ENCODE results near the gene LRCOL1. TPM values are rescaled to one million over a fixed set of nuclear protein-coding genes. Genes with fewer than 3 reads are reported as not detected.

LRCOL1 gene
- total and polyA plus RNA-seq, 2 of the 13 experiments (the other 11 are each of a cell fraction or from before 2014, with no cell fraction given) = not detected

DNA sequence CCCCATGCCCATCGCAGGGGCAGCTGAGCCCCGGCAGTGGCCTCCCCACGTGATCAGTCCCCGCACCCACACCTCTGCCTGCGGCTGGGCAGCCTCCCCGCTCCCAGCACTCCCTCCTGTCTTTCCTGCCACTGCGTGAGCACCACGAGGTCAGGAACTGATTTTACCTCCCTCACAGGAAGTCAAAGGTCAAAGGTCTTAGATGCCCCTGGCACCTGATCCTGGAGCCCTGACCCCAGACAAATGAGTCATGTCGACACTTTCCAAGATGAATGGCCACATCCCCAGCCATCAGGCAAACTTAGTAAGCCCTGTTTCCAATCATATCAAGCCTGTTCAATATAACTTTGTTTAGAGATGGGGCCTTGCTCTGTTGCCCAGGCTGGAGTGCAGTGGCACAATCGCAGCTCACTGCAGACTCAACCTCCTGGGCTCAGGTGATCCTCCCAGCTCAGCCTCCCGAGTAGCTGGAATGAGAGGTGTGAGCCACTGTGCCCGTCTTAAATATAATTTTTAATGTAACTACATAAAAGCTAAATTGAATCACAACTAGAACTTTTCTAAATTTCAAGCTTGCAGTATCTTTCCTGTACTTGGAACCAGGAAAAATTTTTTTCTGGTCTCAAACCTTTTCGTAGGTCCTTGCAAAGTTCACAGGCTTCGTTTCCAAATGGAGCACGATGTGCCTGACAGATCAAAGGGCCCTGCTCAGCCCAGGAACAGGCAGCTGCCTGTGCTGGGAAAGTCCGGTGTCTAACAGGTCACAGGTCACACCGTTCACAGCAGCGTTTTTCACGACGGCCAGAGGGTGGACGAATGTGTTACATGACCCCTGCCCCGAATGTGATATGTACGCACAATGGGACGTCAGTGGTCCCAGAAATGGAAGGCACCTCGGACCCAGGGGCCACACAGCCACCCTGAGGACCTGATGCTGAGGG is 1.9 kb downstream of the LRCOL1 start (continued):
- TF ChIP-seq, protein P1, sequence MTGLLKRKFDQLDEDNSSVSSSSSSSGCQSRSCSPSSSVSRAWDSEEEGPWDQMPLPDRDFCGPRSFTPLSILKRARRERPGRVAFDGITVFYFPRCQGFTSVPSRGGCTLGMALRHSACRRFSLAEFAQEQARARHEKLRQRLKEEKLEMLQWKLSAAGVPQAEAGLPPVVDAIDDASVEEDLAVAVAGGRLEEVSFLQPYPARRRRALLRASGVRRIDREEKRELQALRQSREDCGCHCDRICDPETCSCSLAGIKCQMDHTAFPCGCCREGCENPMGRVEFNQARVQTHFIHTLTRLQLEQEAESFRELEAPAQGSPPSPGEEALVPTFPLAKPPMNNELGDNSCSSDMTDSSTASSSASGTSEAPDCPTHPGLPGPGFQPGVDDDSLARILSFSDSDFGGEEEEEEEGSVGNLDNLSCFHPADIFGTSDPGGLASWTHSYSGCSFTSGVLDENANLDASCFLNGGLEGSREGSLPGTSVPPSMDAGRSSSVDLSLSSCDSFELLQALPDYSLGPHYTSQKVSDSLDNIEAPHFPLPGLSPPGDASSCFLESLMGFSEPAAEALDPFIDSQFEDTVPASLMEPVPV (CRISPR knock-in tag; IDR thresholded peaks at IDR 0.05) = no peak
- TF ChIP-seq ZNF468 (CRISPR knock-in tag; IDR thresholded peaks at IDR 0.05) = no peak
- TF ChIP-seq, protein P2, sequence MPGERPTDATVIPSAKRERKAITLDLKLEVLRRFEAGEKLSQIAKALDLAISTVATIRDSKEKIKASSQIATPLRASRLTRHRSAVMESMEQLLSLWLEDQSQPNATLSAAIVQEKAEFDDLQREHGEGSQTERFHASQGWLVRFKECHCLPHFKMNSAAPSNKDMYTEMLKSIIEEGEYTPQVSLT (CRISPR knock-in tag; IDR thresholded peaks at IDR 0.05; ENCODE audit: borderline replicate concordance, low read depth) = no peak
- TF ChIP-seq ZKSCAN1 (IDR thresholded peaks at IDR 0.05; ENCODE audit: low read length) = no peak
- TF ChIP-seq, protein P3, sequence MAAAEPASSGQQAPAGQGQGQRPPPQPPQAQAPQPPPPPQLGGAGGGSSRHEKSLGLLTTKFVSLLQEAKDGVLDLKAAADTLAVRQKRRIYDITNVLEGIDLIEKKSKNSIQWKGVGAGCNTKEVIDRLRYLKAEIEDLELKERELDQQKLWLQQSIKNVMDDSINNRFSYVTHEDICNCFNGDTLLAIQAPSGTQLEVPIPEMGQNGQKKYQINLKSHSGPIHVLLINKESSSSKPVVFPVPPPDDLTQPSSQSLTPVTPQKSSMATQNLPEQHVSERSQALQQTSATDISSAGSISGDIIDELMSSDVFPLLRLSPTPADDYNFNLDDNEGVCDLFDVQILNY (CRISPR knock-in tag; conservative IDR thresholded peaks at IDR 0.05) = no peak
- TF ChIP-seq, protein P4, sequence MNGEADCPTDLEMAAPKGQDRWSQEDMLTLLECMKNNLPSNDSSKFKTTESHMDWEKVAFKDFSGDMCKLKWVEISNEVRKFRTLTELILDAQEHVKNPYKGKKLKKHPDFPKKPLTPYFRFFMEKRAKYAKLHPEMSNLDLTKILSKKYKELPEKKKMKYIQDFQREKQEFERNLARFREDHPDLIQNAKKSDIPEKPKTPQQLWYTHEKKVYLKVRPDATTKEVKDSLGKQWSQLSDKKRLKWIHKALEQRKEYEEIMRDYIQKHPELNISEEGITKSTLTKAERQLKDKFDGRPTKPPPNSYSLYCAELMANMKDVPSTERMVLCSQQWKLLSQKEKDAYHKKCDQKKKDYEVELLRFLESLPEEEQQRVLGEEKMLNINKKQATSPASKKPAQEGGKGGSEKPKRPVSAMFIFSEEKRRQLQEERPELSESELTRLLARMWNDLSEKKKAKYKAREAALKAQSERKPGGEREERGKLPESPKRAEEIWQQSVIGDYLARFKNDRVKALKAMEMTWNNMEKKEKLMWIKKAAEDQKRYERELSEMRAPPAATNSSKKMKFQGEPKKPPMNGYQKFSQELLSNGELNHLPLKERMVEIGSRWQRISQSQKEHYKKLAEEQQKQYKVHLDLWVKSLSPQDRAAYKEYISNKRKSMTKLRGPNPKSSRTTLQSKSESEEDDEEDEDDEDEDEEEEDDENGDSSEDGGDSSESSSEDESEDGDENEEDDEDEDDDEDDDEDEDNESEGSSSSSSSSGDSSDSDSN (CRISPR knock-in tag; IDR thresholded peaks at IDR 0.05) = peak; percentile 13
- no peak for TF ChIP-seq KDM2A (CRISPR knock-in tag; IDR thresholded peaks at IDR 0.05; ENCODE audit: borderline replicate concordance, low read depth)
- TF ChIP-seq POLR2AphosphoS2 (IDR thresholded peaks at IDR 0.05; ENCODE audit: low read depth, low read length) = no peak
- peak; percentile 58 for TF ChIP-seq ASH2L (IDR thresholded peaks at IDR 0.05; ENCODE audit: insufficient read length, low read depth, low read length)
- peak; percentile 60; the same call in 1 of the 2 replicates for TF ChIP-seq ZNF746 (CRISPR knock-in tag; IDR thresholded peaks at IDR 0.05)
- TF ChIP-seq, protein P5, sequence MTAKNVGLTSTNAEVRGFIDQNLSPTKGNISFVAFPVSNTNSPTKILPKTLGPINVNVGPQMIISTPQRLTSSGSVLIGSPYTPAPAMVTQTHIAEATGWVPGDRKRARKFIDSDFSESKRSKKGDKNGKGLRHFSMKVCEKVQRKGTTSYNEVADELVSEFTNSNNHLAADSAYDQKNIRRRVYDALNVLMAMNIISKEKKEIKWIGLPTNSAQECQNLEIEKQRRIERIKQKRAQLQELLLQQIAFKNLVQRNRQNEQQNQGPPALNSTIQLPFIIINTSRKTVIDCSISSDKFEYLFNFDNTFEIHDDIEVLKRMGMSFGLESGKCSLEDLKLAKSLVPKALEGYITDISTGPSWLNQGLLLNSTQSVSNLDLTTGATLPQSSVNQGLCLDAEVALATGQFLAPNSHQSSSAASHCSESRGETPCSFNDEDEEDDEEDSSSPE (CRISPR knock-in tag; IDR thresholded peaks at IDR 0.05) = peak; percentile 62; the same call in 1 of the 2 replicates
- no peak for TF ChIP-seq RBFOX2 (IDR thresholded peaks at IDR 0.05; ENCODE audit: low read depth, low read length)
- TF ChIP-seq, protein P6, sequence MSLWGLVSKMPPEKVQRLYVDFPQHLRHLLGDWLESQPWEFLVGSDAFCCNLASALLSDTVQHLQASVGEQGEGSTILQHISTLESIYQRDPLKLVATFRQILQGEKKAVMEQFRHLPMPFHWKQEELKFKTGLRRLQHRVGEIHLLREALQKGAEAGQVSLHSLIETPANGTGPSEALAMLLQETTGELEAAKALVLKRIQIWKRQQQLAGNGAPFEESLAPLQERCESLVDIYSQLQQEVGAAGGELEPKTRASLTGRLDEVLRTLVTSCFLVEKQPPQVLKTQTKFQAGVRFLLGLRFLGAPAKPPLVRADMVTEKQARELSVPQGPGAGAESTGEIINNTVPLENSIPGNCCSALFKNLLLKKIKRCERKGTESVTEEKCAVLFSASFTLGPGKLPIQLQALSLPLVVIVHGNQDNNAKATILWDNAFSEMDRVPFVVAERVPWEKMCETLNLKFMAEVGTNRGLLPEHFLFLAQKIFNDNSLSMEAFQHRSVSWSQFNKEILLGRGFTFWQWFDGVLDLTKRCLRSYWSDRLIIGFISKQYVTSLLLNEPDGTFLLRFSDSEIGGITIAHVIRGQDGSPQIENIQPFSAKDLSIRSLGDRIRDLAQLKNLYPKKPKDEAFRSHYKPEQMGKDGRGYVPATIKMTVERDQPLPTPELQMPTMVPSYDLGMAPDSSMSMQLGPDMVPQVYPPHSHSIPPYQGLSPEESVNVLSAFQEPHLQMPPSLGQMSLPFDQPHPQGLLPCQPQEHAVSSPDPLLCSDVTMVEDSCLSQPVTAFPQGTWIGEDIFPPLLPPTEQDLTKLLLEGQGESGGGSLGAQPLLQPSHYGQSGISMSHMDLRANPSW (CRISPR knock-in tag; IDR thresholded peaks at IDR 0.05; ENCODE audit: borderline replicate concordance) = 0 out of 2 replicates have a peak, but pooled peaks have one; percentile 55
- TF ChIP-seq, protein P7, sequence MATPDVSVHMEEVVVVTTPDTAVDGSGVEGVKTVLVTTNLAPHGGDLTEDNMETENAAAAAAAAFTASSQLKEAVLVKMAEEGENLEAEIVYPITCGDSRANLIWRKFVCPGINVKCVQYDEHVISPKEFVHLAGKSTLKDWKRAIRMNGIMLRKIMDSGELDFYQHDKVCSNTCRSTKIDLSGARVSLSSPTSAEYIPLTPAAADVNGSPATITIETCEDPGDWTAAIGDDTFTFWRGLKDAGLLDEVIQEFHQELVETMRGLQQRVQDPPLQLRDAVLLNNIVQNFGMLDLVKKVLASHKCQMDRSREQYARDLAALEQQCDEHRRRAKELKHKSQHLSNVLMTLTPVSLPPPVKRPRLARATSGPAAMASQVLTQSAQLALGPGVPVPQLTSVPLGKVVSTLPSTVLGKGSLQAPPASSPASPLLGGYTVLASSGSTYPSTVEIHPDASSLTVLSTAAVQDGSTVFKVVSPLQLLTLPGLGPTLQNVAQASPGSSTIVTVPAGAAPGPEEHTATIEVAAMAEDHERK (CRISPR knock-in tag; IDR thresholded peaks at IDR 0.05; ENCODE audit: low read depth) = no peak
- no peak for TF ChIP-seq ZSCAN31 (CRISPR knock-in tag; IDR thresholded peaks at IDR 0.05; ENCODE audit: low read depth)

All from HepG2 (cell line).